H9 (cell line): ENCODE data around the gene PPARD. TPM values are rescaled to one million over a fixed set of nuclear protein-coding genes. Genes with fewer than 3 reads are reported as not detected.

Experiments
- DNase-seq: peaks from one replicate; pipeline ENCODE4 v3.0.0-alpha.2; 2017
- H2AFZ ChIP-seq: one replicate; pipeline ENCODE4 v1.6.1; 2013; ENCODE audit warnings: mild to moderate bottlenecking, low read length, control low read depth, moderate library complexity
- H2AK5ac ChIP-seq: 2 replicates; pipeline ENCODE4 v1.6.1; 2013; ENCODE audit warnings: low read length, control low read depth, mixed read lengths; ENCODE audit not compliant: insufficient read length
- H2BK120ac ChIP-seq: one replicate; pipeline ENCODE4 v1.6.1; 2013; ENCODE audit warnings: low read depth, mild to moderate bottlenecking, low read length, control low read depth, inconsistent platforms; ENCODE audit not compliant: poor library complexity, severe bottlenecking
- H2BK12ac ChIP-seq: 2 replicates; pipeline ENCODE4 v1.6.1; 2013; ENCODE audit warnings: low read length, control low read depth, mixed read lengths, low read depth; ENCODE audit not compliant: insufficient read length
- H2BK15ac ChIP-seq: 2 replicates; pipeline ENCODE4 v1.6.1; 2013; ENCODE audit warnings: low read depth, low read length, control low read depth
- H2BK20ac ChIP-seq: one replicate; pipeline ENCODE4 v1.6.1; 2013; ENCODE audit warnings: low read depth, mild to moderate bottlenecking, low read length, control low read depth, inconsistent platforms; ENCODE audit not compliant: poor library complexity, severe bottlenecking
- H2BK5ac ChIP-seq: 2 replicates; pipeline ENCODE4 v1.6.1; 2013; ENCODE audit warnings: low read length, control low read depth, mixed read lengths; ENCODE audit not compliant: insufficient read length
- H3K14ac ChIP-seq: 2 replicates; pipeline ENCODE4 v1.6.1; 2013; ENCODE audit warnings: low read length, control low read depth; ENCODE audit not compliant: insufficient read depth
- H3K18ac ChIP-seq: 2 replicates; pipeline ENCODE4 v1.6.1; 2013; ENCODE audit warnings: low read depth, mild to moderate bottlenecking, mixed read lengths, low read length, control low read depth; ENCODE audit not compliant: insufficient read length
- H3K23ac ChIP-seq: 2 replicates; pipeline ENCODE4 v1.6.1; 2013; ENCODE audit warnings: low read length, control low read depth, mixed read lengths, low read depth; ENCODE audit not compliant: insufficient read length
- H3K23me2 ChIP-seq: 2 replicates; pipeline ENCODE4 v1.6.1; 2013; ENCODE audit warnings: low read depth, mild to moderate bottlenecking, mixed read lengths, low read length, control low read depth; ENCODE audit not compliant: insufficient read length, poor library complexity, severe bottlenecking
- H3K27ac ChIP-seq: 2 replicates; pipeline ENCODE4 v1.5.1; 2013; ENCODE audit warnings: low read length, control low read depth, mixed read lengths, low read depth; ENCODE audit not compliant: insufficient read length
- H3K27me3 ChIP-seq: 2 replicates; pipeline ENCODE4 v1.6.1; 2013; ENCODE audit warnings: low read length, control low read depth, inconsistent platforms; ENCODE audit not compliant: insufficient read depth
- H3K4ac ChIP-seq: 2 replicates; pipeline ENCODE4 v1.6.1; 2013; ENCODE audit warnings: low read depth, mild to moderate bottlenecking, control low read depth, inconsistent platforms, low read length, moderate library complexity
- H3K4me1 ChIP-seq: 2 replicates; pipeline ENCODE4 v1.6.1; 2013; ENCODE audit warnings: low read length, control low read depth, inconsistent platforms; ENCODE audit not compliant: insufficient read depth
- H3K4me2 ChIP-seq: 2 replicates; pipeline ENCODE4 v1.6.1; 2013; ENCODE audit warnings: low read length, control low read depth, mixed read lengths; ENCODE audit not compliant: insufficient read length, insufficient read depth
- H3K56ac ChIP-seq: 2 replicates; pipeline ENCODE4 v1.6.1; 2013; ENCODE audit warnings: low read depth, mild to moderate bottlenecking, mixed read lengths, low read length, control low read depth; ENCODE audit not compliant: insufficient read length
- H3K79me1 ChIP-seq: 2 replicates; pipeline ENCODE4 v1.6.1; 2013; ENCODE audit warnings: low read depth, mild to moderate bottlenecking, moderate library complexity, low read length, control low read depth, inconsistent platforms; ENCODE audit not compliant: insufficient read depth, poor library complexity, severe bottlenecking
- H3K79me2 ChIP-seq: 2 replicates; pipeline ENCODE4 v1.6.1; 2013; ENCODE audit warnings: low read length, control low read depth, inconsistent platforms; ENCODE audit not compliant: insufficient read depth
- H3K9ac ChIP-seq: 2 replicates; pipeline ENCODE4 v1.6.1; 2013; ENCODE audit warnings: low read length, control low read depth, mixed read lengths; ENCODE audit not compliant: insufficient read length; ENCODE audit errors: extremely low read depth
- H3K9me3 ChIP-seq: one replicate; pipeline ENCODE4 v1.6.1; 2013; ENCODE audit warnings: low read depth, low read length, inconsistent platforms; ENCODE audit not compliant: control insufficient read depth
- H3T11ph ChIP-seq: one replicate; pipeline ENCODE4 v1.6.1; 2013; ENCODE audit warnings: mild to moderate bottlenecking, low read length, control low read depth, inconsistent platforms
- H4K20me1 ChIP-seq: one replicate; pipeline ENCODE4 v1.6.1; 2013; ENCODE audit not compliant: control insufficient read depth, insufficient read length, insufficient read depth
- H4K5ac ChIP-seq: 2 replicates; pipeline ENCODE4 v1.6.1; 2013; ENCODE audit warnings: low read depth, mild to moderate bottlenecking, mixed read lengths, low read length, control low read depth; ENCODE audit not compliant: insufficient read length
- H4K8ac ChIP-seq: replicated peaks from 2 replicates; pipeline ENCODE4 v1.6.1; 2013; ENCODE audit warnings: low read length, control low read depth, mixed read lengths, low read depth; ENCODE audit not compliant: insufficient read length
- H4K91ac ChIP-seq: 2 replicates; pipeline ENCODE4 v1.6.1; 2013; ENCODE audit warnings: low read depth, mild to moderate bottlenecking, moderate library complexity, mixed read lengths, low read length, control low read depth; ENCODE audit not compliant: insufficient read length
- H3K27ac Mint-ChIP-seq, 3 experiments: 2 replicates in 2 of 3; 3 replicates in 1 of 3; pipeline ENCODE4 v1.8.0; 2020 to 2021; ENCODE audit warnings: mixed read lengths in 3 of 3, mild to moderate bottlenecking in 1 of 3, moderate library complexity in 1 of 3
- H3K27me3 Mint-ChIP-seq: 2 replicates; pipeline ENCODE4 v1.8.0; 2021; ENCODE audit warnings: low read depth, mild to moderate bottlenecking, moderate library complexity, mixed read lengths
- H3K36me3 Mint-ChIP-seq, 3 experiments: 2 replicates in 2 of 3; 3 replicates in 1 of 3; pipeline ENCODE4 v1.8.0; 2020 to 2021; ENCODE audit warnings: low read depth in 3 of 3, mixed read lengths in 3 of 3; ENCODE audit not compliant: insufficient read depth in 1 of 3
- H3K4me1 Mint-ChIP-seq, 2 experiments: 2 replicates each; pipeline ENCODE4 v1.8.0; 2020; ENCODE audit warnings: mixed read lengths in 2 of 2
- H3K4me3 Mint-ChIP-seq, 2 experiments: 2 replicates in 1 of 2; 3 replicates in 1 of 2; pipeline ENCODE4 v1.8.0; 2020 to 2021; ENCODE audit warnings: mild to moderate bottlenecking in 2 of 2, mixed read lengths in 2 of 2, moderate library complexity in 1 of 2
- H3K9me3 Mint-ChIP-seq, 2 experiments: 2 replicates in 1 of 2; 3 replicates in 1 of 2; pipeline ENCODE4 v1.8.0; 2020; ENCODE audit warnings: mild to moderate bottlenecking in 2 of 2, mixed read lengths in 2 of 2, moderate library complexity in 1 of 2
- CTCF ChIP-seq: fragments of 200-600 bp; sonication (generic); conservative IDR thresholded peaks from 3 replicates; pipeline ENCODE4 v1.8.0; 2021; ENCODE audit warnings: antibody characterized with exemption, mild to moderate bottlenecking
- whole genome bisulfite sequencing: extraction: QIAGEN DNeasy Blood & Tissue Kit; methylation state at CpG from one replicate; pipeline ENCODE4 v1.1.7; 2013; ENCODE audit warnings: missing lambda C conversion rate, low lambda C conversion rate, mixed read lengths; ENCODE audit not compliant: insufficient read length; ENCODE audit errors: extremely low coverage; 5-methylcytosine and 5-hydroxymethylcytosine counted together
- total RNA-seq: library from RNA; stranded (reverse); gene quantifications from 2 replicates; pipeline ENCODE4 v1.2.1, GENCODE V29; 2021

PPARD gene
- total RNA-seq, 1 experiment from 2014 or later, result 11.7 TPM

GRCh38 chr6:35317483-35318195, 24.7 kb upstream of the PPARD start:
- peak overlapping the region; percentile 43 for H3K4me2 ChIP-seq
- DNase-seq, result peak; percentile 45
- peaks cover 18 to 22% of the 10 kb centered on the region in 2 experiments for H3K4me1 Mint-ChIP-seq

More at GRCh38 chr6:35317483-35318195, 24.7 kb upstream of the PPARD start:
- Histone ChIP-seq H3K4ac (no peak overlapping the region), H3K27ac (no peak overlapping the region), H3K14ac (no peak overlapping the region; the same call in 1 of the 2 replicates), H4K5ac (no peak overlapping the region), H3K4me1 (peaks cover 3% of the 10 kb centered on the region), H2BK15ac (no peak overlapping the region), H4K8ac (no peak overlapping the region), H4K91ac (no peak overlapping the region), H3K9me3 (no peaks in the 10 kb centered on the region), H3K18ac (no peak overlapping the region), H4K20me1 (no peaks in the 10 kb centered on the region), H3K56ac (no peak overlapping the region), H2BK20ac (no peak overlapping the region), H2BK120ac (no peak overlapping the region), H2AFZ (no peak overlapping the region), H3K79me2 (no peaks in the 10 kb centered on the region), H3K23ac (no peak overlapping the region), H3T11ph (no peak overlapping the region), H2AK5ac (no peak overlapping the region), H3K23me2 (peaks cover 10% of the 10 kb centered on the region), H3K9ac (peak overlapping the region; percentile 3), H2BK12ac (no peak overlapping the region), H2BK5ac (no peak overlapping the region), H3K27me3 (peaks cover 3% of the 10 kb centered on the region; the same call in 1 of the 2 replicates), H3K79me1 (no peaks in the 10 kb centered on the region)
- H3K27ac Mint-ChIP-seq, result no peak overlapping the region
- peak overlapping the region; percentile 70 to 86 for H3K4me3 Mint-ChIP-seq
- WGBS, result no CpG with 5 or more reads among the region's 28 CpGs
- no peaks in the 10 kb centered on the region; a peak in 1 of 5 replicates for H3K9me3 Mint-ChIP-seq
- H3K36me3 Mint-ChIP-seq, result peaks cover 0 to 5% (median 0%) of the 10 kb centered on the region in 3 experiments; a peak in 2 of 7 replicates
- no peak for TF ChIP-seq CTCF
- H3K27me3 Mint-ChIP-seq, result peaks cover 28% of the 10 kb centered on the region
